ENCODE results near the gene RNF17.

Gene RNF17

GRCh38 chr13:24922745-24923591 lies 159.0 kb downstream of the RNF17 start (continued):
- TF ChIP-seq ZNF169 (tag by site-specific recombination; IDR thresholded peaks at IDR 0.05) (no peak), ZBTB11 (tag by site-specific recombination; conservative IDR thresholded peaks at IDR 0.05; ENCODE audit: low read depth) (peak; percentile 85), ZNF350 (tag by site-specific recombination; IDR thresholded peaks at IDR 0.05) (no peak), ZNF354C (tag by site-specific recombination; IDR thresholded peaks at IDR 0.05; ENCODE audit: borderline replicate concordance, low read depth) (no peak), ZNF645 (tag by site-specific recombination; IDR thresholded peaks at IDR 0.05) (no peak), YY2 (tag by site-specific recombination; IDR thresholded peaks at IDR 0.05) (no peak), ZNF157 (tag by site-specific recombination; IDR thresholded peaks at IDR 0.05) (no peak), AEBP2 (tag by site-specific recombination; IDR thresholded peaks at IDR 0.05; ENCODE audit: borderline replicate concordance) (no peak), ZNF266 (tag by site-specific recombination; IDR thresholded peaks at IDR 0.05; ENCODE audit: low read depth) (no peak), ZNF549 (tag by site-specific recombination; IDR thresholded peaks at IDR 0.05) (no peak), ZNF146 (tag by site-specific recombination; IDR thresholded peaks at IDR 0.05) (no peak), ZNF677 (tag by site-specific recombination; IDR thresholded peaks at IDR 0.05) (no peak), GLIS1 (tag by site-specific recombination; IDR thresholded peaks at IDR 0.05) (peak; percentile 55; the same call in 1 of the 2 replicates), OVOL3 (tag by site-specific recombination; IDR thresholded peaks at IDR 0.05) (0 out of 2 replicates have a peak, but pooled peaks have one; percentile 33), ZNF433 (tag by site-specific recombination; IDR thresholded peaks at IDR 0.05; ENCODE audit: low read depth) (no peak), ZNF585B (tag by site-specific recombination; IDR thresholded peaks at IDR 0.05) (no peak), KLF8 (tag by site-specific recombination; IDR thresholded peaks at IDR 0.05) (peak; percentile 97), ZNF843 (tag by site-specific recombination; IDR thresholded peaks at IDR 0.05) (peak; percentile 34; the same call in 1 of the 2 replicates), ATF2 (tag by site-specific recombination; IDR thresholded peaks at IDR 0.05; ENCODE audit: low read depth) (no peak), KLF1 (tag by site-specific recombination; IDR thresholded peaks at IDR 0.05) (peak; percentile 91), ZNF423 (tag by site-specific recombination; IDR thresholded peaks at IDR 0.05) (no peak), IKZF3 (tag by site-specific recombination; IDR thresholded peaks at IDR 0.05) (0 out of 2 replicates have a peak, but pooled peaks have one; percentile 24), ZNF664 (tag by site-specific recombination; IDR thresholded peaks at IDR 0.05) (no peak)
- TF ChIP-seq, protein P1, sequence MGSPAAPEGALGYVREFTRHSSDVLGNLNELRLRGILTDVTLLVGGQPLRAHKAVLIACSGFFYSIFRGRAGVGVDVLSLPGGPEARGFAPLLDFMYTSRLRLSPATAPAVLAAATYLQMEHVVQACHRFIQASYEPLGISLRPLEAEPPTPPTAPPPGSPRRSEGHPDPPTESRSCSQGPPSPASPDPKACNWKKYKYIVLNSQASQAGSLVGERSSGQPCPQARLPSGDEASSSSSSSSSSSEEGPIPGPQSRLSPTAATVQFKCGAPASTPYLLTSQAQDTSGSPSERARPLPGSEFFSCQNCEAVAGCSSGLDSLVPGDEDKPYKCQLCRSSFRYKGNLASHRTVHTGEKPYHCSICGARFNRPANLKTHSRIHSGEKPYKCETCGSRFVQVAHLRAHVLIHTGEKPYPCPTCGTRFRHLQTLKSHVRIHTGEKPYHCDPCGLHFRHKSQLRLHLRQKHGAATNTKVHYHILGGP (tag by site-specific recombination; IDR thresholded peaks at IDR 0.05): no peak
- TF ChIP-seq, protein P2, sequence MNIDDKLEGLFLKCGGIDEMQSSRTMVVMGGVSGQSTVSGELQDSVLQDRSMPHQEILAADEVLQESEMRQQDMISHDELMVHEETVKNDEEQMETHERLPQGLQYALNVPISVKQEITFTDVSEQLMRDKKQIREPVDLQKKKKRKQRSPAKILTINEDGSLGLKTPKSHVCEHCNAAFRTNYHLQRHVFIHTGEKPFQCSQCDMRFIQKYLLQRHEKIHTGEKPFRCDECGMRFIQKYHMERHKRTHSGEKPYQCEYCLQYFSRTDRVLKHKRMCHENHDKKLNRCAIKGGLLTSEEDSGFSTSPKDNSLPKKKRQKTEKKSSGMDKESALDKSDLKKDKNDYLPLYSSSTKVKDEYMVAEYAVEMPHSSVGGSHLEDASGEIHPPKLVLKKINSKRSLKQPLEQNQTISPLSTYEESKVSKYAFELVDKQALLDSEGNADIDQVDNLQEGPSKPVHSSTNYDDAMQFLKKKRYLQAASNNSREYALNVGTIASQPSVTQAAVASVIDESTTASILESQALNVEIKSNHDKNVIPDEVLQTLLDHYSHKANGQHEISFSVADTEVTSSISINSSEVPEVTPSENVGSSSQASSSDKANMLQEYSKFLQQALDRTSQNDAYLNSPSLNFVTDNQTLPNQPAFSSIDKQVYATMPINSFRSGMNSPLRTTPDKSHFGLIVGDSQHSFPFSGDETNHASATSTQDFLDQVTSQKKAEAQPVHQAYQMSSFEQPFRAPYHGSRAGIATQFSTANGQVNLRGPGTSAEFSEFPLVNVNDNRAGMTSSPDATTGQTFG (tag by site-specific recombination; IDR thresholded peaks at IDR 0.05; ENCODE audit: borderline replicate concordance): no peak
- TF ChIP-seq, protein P3, sequence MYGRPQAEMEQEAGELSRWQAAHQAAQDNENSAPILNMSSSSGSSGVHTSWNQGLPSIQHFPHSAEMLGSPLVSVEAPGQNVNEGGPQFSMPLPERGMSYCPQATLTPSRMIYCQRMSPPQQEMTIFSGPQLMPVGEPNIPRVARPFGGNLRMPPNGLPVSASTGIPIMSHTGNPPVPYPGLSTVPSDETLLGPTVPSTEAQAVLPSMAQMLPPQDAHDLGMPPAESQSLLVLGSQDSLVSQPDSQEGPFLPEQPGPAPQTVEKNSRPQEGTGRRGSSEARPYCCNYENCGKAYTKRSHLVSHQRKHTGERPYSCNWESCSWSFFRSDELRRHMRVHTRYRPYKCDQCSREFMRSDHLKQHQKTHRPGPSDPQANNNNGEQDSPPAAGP (tag by site-specific recombination; IDR thresholded peaks at IDR 0.05): no peak; the same call in 1 of the 2 replicates
